OCI-LY3 (cell line): Measurements from ENCODE around the gene KCNK2.

Source experiments
- H2AFZ ChIP-seq: fragments of 200-600, 300-600 bp; shearing (Covaris generic); 2 replicates; pipeline ENCODE4 v1.6.0; 2014; ENCODE audit warnings: antibody characterized with exemption, low read depth, low read length
- H3K27ac ChIP-seq: fragments of 200-600, 300-600 bp; sonication (generic); 2 replicates; pipeline ENCODE4 v1.5.1; 2014; ENCODE audit warnings: mild to moderate bottlenecking, low read length, moderate library complexity, mixed read lengths
- H3K27me3 ChIP-seq: fragments of 200-600, 300-600 bp; sonication (generic); 2 replicates; pipeline ENCODE4 v1.6.1; 2014; ENCODE audit warnings: low read depth, low read length, mixed read lengths
- H3K36me3 ChIP-seq: fragments of 200-600, 300-600 bp; sonication (generic); replicated peaks from 2 replicates; pipeline ENCODE3; 2014; ENCODE audit warnings: low read depth, low read length, mixed read lengths
- H3K4me1 ChIP-seq: fragments of 300-600, 200-600 bp; sonication (generic); 2 replicates; pipeline ENCODE4 v1.6.1; 2014; ENCODE audit warnings: low read length, mixed read lengths
- H3K4me2 ChIP-seq: fragments of 200-600, 300-600 bp; sonication (generic); 2 replicates; pipeline ENCODE4 v1.6.1; 2014; ENCODE audit warnings: low read length, mixed read lengths
- H3K4me3 ChIP-seq: fragments of 300-600, 200-600 bp; sonication (generic); 2 replicates; pipeline ENCODE4 v1.5.1; 2014; ENCODE audit warnings: antibody characterized with exemption, mild to moderate bottlenecking, low read length, moderate library complexity
- H3K79me2 ChIP-seq: fragments of 300-600, 200-600 bp; shearing (Covaris generic); 2 replicates; pipeline ENCODE4 v1.6.1; 2014; ENCODE audit warnings: mild to moderate bottlenecking, low read length, mixed read lengths
- H3K9ac ChIP-seq: fragments of 300-600, 200-600 bp; shearing (Covaris generic); 2 replicates; pipeline ENCODE4 v1.6.0; 2014; ENCODE audit warnings: mild to moderate bottlenecking, low read length, moderate library complexity
- H3K9me3 ChIP-seq: fragments of 200-600, 300-600 bp; shearing (Covaris generic); 2 replicates; pipeline ENCODE4 v1.6.1; 2014; ENCODE audit warnings: low read length, mixed read lengths; ENCODE audit not compliant: insufficient read depth
- H4K20me1 ChIP-seq: fragments of 200-600, 300-600 bp; sonication (generic); 2 replicates; pipeline ENCODE4 v1.6.1; 2016; ENCODE audit warnings: low read length, mixed read lengths; ENCODE audit not compliant: insufficient read depth
- EZH2phosphoT487 ChIP-seq: fragments of 200-600 bp; shearing (Covaris generic); IDR thresholded peaks from 2 replicates; pipeline ENCODE4 v1.6.1; 2018; ENCODE audit warnings: antibody characterized with exemption, mixed run types, low read depth
- TF ChIP-seq, protein P1 (sequence below): fragments of 200-600, 300-600 bp; sonication (generic); IDR thresholded peaks from 2 replicates; pipeline ENCODE4 v1.5.1; 2014; ENCODE audit warnings: antibody characterized with exemption, low read length, low read depth

KCNK2 gene

DNA sequence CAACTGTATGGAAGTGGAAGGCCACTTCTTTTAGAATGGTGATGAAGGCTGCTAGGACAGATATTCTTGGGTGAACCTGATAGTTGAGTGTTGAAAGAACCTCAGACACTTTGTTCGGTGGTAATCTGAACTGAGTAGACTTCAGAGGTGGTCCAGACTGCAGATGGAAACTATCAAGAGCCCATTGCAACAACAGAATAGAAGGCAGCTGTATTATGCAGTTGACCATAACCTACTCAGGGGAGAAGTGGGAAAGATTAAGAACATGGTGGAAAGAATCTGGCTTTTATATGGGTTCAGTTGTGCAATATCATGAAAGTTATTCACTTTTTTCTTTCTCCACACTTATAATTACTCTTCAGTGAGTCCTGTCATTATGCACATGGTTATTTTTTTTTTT lies 194.0 kb downstream of the KCNK2 start:
- no peaks in the 10 kb centered on the region for H3K36me3 ChIP-seq

DNA sequence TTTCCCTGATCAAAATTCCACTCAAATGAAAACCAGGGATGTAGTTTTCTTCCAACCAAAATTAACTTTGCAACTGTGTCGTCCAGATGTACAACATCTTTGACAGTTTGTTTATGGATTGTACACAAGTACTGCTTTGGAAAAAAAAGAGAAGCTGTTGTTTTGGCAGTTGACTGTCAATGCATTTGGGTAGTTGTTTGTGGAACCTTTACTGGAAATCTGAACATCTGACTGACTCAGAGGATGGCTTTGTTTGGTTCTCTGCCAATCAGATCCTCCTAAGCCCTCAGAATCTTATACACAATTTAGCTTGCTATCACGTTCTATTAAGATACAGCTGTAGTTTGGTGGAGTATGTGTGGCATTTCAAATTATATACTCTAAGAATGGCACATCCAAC lies 195.0 kb downstream of the KCNK2 start:
- Histone ChIP-seq H3K4me2 (no peak overlapping the region), H3K9ac (no peak overlapping the region), H3K36me3 (no peaks in the 10 kb centered on the region), H3K9me3 (no peaks in the 10 kb centered on the region), H3K27ac (no peak overlapping the region), H2AFZ (no peak overlapping the region), H3K4me3 (no peak overlapping the region), H3K27me3 (no peaks in the 10 kb centered on the region), H3K4me1 (no peaks in the 10 kb centered on the region), H3K79me2 (no peaks in the 10 kb centered on the region), H4K20me1 (no peaks in the 10 kb centered on the region)
- TF ChIP-seq, protein P1, sequence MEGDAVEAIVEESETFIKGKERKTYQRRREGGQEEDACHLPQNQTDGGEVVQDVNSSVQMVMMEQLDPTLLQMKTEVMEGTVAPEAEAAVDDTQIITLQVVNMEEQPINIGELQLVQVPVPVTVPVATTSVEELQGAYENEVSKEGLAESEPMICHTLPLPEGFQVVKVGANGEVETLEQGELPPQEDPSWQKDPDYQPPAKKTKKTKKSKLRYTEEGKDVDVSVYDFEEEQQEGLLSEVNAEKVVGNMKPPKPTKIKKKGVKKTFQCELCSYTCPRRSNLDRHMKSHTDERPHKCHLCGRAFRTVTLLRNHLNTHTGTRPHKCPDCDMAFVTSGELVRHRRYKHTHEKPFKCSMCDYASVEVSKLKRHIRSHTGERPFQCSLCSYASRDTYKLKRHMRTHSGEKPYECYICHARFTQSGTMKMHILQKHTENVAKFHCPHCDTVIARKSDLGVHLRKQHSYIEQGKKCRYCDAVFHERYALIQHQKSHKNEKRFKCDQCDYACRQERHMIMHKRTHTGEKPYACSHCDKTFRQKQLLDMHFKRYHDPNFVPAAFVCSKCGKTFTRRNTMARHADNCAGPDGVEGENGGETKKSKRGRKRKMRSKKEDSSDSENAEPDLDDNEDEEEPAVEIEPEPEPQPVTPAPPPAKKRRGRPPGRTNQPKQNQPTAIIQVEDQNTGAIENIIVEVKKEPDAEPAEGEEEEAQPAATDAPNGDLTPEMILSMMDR, result no peak
- TF ChIP-seq EZH2phosphoT487, result no peak

More for the DNA sequence above, 194.0 kb downstream of the KCNK2 start:
- H3K27ac ChIP-seq, result no peak overlapping the region
- H4K20me1 ChIP-seq, result no peaks in the 10 kb centered on the region
- no peak overlapping the region for H2AFZ ChIP-seq
- no peaks in the 10 kb centered on the region for H3K79me2 ChIP-seq
- no peaks in the 10 kb centered on the region for H3K4me1 ChIP-seq
- no peak overlapping the region for H3K4me3 ChIP-seq
- H3K4me2 ChIP-seq, result no peak overlapping the region
- no peak overlapping the region for H3K9ac ChIP-seq
- no peaks in the 10 kb centered on the region for H3K27me3 ChIP-seq
- H3K9me3 ChIP-seq, result no peaks in the 10 kb centered on the region
- TF ChIP-seq, protein P1, result no peak
- TF ChIP-seq EZH2phosphoT487, result no peak

DNA sequence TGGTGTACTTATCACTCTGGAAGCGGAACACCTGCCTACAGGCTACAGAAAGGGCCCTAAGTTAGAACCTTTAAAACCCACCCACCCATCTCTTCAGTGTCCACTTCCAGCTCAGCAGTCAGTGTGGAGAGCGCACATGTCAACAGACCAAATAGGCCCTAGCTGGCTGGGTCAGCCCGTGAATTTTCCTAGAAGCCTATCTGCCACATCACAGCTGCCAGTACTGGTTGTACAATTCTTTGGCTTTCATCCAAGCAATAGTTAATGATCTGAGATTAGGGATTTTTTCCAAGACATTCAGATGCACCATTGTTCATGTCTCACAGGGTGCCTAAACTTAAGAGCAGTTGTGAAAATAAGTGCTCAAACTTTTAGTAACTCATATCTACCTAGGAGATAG lies 197.1 kb downstream of the KCNK2 start:
- Histone ChIP-seq H2AFZ (no peak overlapping the region), H3K36me3 (no peaks in the 10 kb centered on the region), H3K27me3 (no peaks in the 10 kb centered on the region), H3K4me1 (no peaks in the 10 kb centered on the region), H3K4me3 (no peak overlapping the region), H3K4me2 (no peak overlapping the region), H4K20me1 (no peaks in the 10 kb centered on the region), H3K27ac (no peak overlapping the region), H3K9me3 (no peaks in the 10 kb centered on the region), H3K9ac (no peak overlapping the region), H3K79me2 (no peaks in the 10 kb centered on the region)
- TF ChIP-seq, protein P1, result no peak
- TF ChIP-seq EZH2phosphoT487, result no peak

DNA sequence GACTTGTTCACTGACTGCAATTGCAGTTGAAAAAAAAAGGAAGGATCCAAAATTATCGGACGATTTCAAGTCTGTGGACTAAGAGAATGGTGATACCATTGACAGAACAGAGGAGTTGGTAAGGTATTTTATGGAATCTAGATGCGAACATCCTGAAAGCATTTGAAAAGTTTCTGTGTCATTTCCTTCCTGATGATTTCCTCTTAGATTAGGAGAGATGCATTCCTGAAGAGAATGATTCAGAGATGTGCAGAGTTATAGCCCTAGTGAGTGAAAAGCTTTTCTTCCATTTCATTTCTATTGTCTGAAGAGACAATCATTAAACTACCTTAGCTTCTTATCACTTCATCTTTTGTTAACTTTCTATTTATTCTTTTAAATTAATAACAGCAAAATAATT lies 200.0 kb downstream of the KCNK2 start:
- Histone ChIP-seq H4K20me1 (no peaks in the 10 kb centered on the region), H3K27me3 (no peaks in the 10 kb centered on the region), H3K4me1 (no peaks in the 10 kb centered on the region), H3K27ac (no peak overlapping the region), H3K4me2 (no peak overlapping the region), H3K9me3 (no peaks in the 10 kb centered on the region), H2AFZ (no peak overlapping the region), H3K9ac (no peak overlapping the region), H3K4me3 (no peak overlapping the region), H3K36me3 (no peaks in the 10 kb centered on the region), H3K79me2 (no peaks in the 10 kb centered on the region)
- TF ChIP-seq, protein P1, result no peak
- TF ChIP-seq EZH2phosphoT487, result no peak
